ENCODE results near the gene ASIC1.

GRCh38 chr12:50070314-50071060 is 13.1 kb downstream of the ASIC1 start:
- TF ChIP-seq POLR2A (IDR thresholded peaks at IDR 0.05), result no peak
- peak in 5 of 7 experiments; percentile 87 to 95 (median 90) for TF ChIP-seq CTCF (IDR thresholded peaks at IDR 0.05)
- TF ChIP-seq POLR2AphosphoS5 (IDR thresholded peaks at IDR 0.05), result peak in 1 of 3 donors; percentile 56

Measured in stomach (tissue), 4 donors.